ENCODE data around the gene JUND. TPM values are rescaled to one million over a fixed set of nuclear protein-coding genes. Genes with fewer than 3 reads are reported as not detected.
"Not testable (repeated sequence)": the region's sequence is repeated elsewhere in the genome, so short reads cannot be mapped to it uniquely, and the experiment has no call there.

Gene JUND
- total RNA-seq, result 129 to 181 TPM (median 176 TPM) in 3 replicates
- long read RNA-seq, transcript JUND-201 (1 exons, 1,863 nt), result major isoform, 822 of 823 reads
- long read RNA-seq, partial matches to known transcripts, result 0 of 823 reads
- long read RNA-seq, other reads (novel, unspliced or antisense), result 1 of 823 reads

DNA sequence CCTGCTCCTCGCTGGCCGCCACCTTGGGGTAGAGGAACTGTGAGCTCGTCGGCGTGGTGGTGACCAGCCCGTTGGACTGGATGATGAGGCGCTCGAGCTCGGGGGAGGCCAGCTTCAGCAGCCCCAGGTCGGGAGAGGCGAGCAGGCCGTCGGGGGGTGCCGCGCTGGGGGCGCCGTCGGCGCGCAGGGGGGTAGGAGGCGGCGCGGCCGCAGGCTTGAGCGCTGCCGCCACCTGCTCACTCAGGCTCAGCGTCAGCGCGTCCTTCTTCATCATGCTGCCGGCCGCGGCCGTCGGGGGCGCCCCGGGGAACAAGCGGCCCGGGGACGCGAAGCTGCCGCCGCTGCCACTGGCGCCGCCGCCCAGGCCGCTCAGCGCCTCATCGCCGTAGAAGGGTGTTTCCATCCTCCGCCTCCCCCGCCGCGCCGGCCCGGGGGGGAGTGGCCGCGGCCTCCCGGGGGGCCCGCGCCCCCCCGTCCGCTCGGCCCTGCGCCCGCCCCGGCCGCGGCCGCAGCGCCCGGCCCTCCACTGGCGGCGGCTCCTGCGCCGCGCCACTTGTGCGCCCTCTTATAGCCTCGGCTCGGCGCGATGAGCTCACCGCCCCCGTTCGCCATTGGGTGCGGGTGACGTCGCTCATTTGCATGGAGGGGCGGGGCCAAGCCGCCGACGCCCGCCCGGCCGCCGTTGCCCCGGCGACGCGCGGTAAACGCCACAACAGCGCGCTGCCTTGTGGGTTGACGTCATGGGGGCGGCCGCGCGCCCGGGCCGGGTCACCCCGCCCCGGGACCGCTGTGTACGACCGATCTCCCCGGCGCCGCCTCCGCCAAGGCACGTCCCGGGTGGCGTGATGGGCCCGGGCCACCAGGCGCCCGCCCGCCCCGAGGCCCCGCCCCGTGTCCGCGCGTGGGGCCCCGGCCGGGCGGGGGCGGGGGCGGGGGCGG lies at the start of gene JUND:
Gene JUND, minus strand, starts transcription at position 541 of the 939 bp plus-strand sequence. Its CDS starts 138 bp downstream, at position 403.
- Mint-ChIP-seq H3K4me1 (ENCODE audit: low read depth) (peaks cover 43% of the 10 kb centered on the region), H3K27ac (ENCODE audit: unreplicated experiment) (peak within 1 kb of the TSS; percentile 98), H3K27me3 (ENCODE audit: low read depth) (no peaks in the 10 kb centered on the region), H3K36me3 (ENCODE audit: low read depth) (peaks cover 15% of the 10 kb centered on the region), H3K4me3 (ENCODE audit: unreplicated experiment) (peak within 1 kb of the TSS; percentile 91), H3K9me3 (ENCODE audit: low read depth) (no peaks in the 10 kb centered on the region)
- TF ChIP-seq, protein P1, sequence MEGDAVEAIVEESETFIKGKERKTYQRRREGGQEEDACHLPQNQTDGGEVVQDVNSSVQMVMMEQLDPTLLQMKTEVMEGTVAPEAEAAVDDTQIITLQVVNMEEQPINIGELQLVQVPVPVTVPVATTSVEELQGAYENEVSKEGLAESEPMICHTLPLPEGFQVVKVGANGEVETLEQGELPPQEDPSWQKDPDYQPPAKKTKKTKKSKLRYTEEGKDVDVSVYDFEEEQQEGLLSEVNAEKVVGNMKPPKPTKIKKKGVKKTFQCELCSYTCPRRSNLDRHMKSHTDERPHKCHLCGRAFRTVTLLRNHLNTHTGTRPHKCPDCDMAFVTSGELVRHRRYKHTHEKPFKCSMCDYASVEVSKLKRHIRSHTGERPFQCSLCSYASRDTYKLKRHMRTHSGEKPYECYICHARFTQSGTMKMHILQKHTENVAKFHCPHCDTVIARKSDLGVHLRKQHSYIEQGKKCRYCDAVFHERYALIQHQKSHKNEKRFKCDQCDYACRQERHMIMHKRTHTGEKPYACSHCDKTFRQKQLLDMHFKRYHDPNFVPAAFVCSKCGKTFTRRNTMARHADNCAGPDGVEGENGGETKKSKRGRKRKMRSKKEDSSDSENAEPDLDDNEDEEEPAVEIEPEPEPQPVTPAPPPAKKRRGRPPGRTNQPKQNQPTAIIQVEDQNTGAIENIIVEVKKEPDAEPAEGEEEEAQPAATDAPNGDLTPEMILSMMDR (IDR thresholded peaks at IDR 0.05), result peak; percentile 43
- no peak for DNase-seq (ENCODE audit: low spot score)

DNA sequence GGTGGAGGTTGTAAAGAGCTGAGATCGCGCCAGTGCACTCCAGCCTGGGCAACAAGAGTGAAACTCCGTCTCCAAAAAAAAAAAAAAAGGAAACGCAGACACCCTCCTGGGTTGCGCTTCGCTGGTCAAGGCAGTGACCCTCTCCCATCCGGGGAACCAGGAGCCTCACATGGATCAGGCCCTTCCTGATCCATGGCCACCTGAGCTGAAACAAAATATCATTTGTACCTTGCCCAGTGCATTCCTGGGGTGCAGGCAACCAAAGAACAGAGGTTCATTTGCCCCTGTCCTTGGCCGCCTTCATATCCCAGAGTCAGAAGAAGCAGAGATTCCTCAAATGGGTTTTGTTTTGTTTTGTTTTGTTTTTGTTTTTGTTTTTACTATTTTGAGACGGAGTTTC lies 49.4 kb upstream of the JUND start:
- no peak for DNase-seq (ENCODE audit: low spot score)
- H3K4me3 Mint-ChIP-seq (ENCODE audit: unreplicated experiment), result no peak overlapping the region
- TF ChIP-seq, protein P1 (IDR thresholded peaks at IDR 0.05), result no peak
- no peaks in the 10 kb centered on the region for H3K27me3 Mint-ChIP-seq (ENCODE audit: low read depth)
- no peaks in the 10 kb centered on the region for H3K36me3 Mint-ChIP-seq (ENCODE audit: low read depth)
- peaks cover 14% of the 10 kb centered on the region for H3K4me1 Mint-ChIP-seq (ENCODE audit: low read depth)
- no peak overlapping the region for H3K27ac Mint-ChIP-seq (ENCODE audit: unreplicated experiment)
- no peaks in the 10 kb centered on the region for H3K9me3 Mint-ChIP-seq (ENCODE audit: low read depth)

DNA sequence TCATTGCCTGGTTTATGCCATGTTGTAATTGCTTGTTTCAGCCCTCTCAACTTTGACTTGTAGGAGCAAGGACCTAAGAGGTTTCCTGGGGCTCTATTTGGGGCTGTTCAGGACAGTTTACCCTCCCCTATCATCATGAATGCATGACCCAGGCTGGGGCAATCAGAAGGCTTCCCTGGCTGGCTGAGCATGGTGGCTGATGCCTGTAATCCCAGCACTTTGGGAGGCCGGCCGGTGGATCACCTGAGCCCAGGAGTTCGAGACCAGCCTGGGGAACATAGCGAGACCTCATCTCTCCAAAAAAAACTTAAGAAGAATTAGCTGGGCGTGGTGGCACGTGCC lies 47.6 kb upstream of the JUND start:
- Mint-ChIP-seq H3K36me3 (ENCODE audit: low read depth) (no peaks in the 10 kb centered on the region), H3K4me3 (ENCODE audit: unreplicated experiment) (peak overlapping the region; percentile 74), H3K9me3 (ENCODE audit: low read depth) (no peaks in the 10 kb centered on the region), H3K27me3 (ENCODE audit: low read depth) (no peaks in the 10 kb centered on the region), H3K27ac (ENCODE audit: unreplicated experiment) (peak overlapping the region; percentile 95), H3K4me1 (ENCODE audit: low read depth) (peaks cover 16% of the 10 kb centered on the region)
- no peak for DNase-seq (ENCODE audit: low spot score)
- TF ChIP-seq, protein P1 (IDR thresholded peaks at IDR 0.05), result no peak

DNA sequence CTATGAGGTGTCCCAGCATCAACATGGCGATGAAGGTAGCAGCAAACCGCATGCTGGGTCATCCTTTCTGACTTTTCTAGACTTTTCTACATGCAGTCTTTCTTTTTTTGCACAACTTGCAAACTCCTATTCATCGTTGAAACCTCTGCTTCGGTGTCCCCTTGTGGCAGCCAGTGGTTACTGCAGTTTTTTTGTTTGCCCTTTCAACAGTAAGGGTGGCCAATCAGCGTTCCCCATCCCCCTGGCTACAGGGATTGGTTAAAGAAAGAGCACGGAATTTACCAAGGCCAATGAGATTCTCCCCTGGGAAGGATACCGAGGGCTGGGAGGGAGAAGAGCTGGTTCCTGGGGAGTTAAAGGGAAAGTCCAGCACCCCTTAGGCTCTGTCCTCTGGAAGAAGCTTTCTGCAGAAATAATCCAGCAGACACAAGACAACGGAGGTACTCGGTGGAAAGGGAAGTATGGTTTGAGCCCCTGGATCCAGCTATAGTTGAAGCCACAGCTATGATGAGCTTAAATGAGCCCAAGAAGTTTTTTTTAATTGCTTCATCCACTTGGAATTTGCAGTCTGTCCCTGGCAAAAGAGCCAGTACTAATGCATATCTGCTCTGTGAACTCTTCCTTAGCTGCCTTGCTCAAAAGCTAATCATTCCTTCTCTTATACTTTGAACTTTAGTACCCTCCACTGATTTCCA lies 47.1 kb upstream of the JUND start:
- Mint-ChIP-seq H3K36me3 (ENCODE audit: low read depth) (no peaks in the 10 kb centered on the region), H3K4me1 (ENCODE audit: low read depth) (peaks cover 21% of the 10 kb centered on the region), H3K4me3 (ENCODE audit: unreplicated experiment) (peak overlapping the region; percentile 74), H3K27me3 (ENCODE audit: low read depth) (no peaks in the 10 kb centered on the region), H3K27ac (ENCODE audit: unreplicated experiment) (peak overlapping the region; percentile 95), H3K9me3 (ENCODE audit: low read depth) (no peaks in the 10 kb centered on the region)
- no peak for DNase-seq (ENCODE audit: low spot score)
- TF ChIP-seq, protein P1 (IDR thresholded peaks at IDR 0.05), result peak; percentile 87

DNA sequence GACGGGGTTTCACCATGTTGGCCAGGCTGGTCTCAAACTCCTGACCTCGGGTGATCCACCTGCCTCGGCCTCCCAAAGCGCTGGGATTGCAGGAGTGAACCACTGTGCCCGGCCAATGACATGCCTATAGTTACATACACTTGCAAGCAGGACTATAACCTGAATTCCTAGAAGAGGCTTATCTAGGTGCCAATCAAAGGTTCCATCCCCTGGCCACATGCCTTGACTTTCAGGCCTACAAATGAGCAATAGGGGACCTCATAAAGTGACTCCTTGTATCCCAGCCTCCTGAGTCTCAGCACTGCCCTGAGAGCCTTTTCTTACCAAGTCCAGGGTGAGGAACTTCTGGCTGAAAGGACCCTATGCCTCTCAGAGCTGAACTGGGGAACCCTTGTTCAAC lies 45.4 kb upstream of the JUND start:
- TF ChIP-seq, protein P1 (IDR thresholded peaks at IDR 0.05), result no peak
- Mint-ChIP-seq H3K4me3 (ENCODE audit: unreplicated experiment) (no peak overlapping the region), H3K27ac (ENCODE audit: unreplicated experiment) (no peak overlapping the region), H3K4me1 (ENCODE audit: low read depth) (peaks cover 33% of the 10 kb centered on the region), H3K9me3 (ENCODE audit: low read depth) (no peaks in the 10 kb centered on the region), H3K27me3 (ENCODE audit: low read depth) (no peaks in the 10 kb centered on the region), H3K36me3 (ENCODE audit: low read depth) (no peaks in the 10 kb centered on the region)
- no peak for DNase-seq (ENCODE audit: low spot score)

DNA sequence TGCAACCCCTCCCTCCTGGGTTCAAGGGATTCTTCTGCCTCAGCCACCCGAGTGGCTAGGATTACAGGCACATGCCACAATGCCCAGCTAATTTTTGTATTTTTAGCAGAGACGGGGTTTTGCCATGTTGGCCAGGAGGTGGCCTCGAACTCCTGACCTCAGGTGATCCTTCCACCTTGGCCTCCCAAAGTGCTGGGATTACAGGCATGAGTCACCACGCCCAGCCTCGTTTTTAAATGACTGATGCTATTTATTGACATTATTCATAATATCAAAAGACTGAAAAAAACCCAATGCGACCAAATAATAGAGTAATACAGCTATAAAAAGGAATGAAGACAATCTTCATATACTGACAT lies 42.9 kb upstream of the JUND start:
- H3K4me3 Mint-ChIP-seq (ENCODE audit: unreplicated experiment); H3K27me3 Mint-ChIP-seq (ENCODE audit: low read depth); H3K27ac Mint-ChIP-seq (ENCODE audit: unreplicated experiment); H3K9me3 Mint-ChIP-seq (ENCODE audit: low read depth); DNase-seq (ENCODE audit: low spot score); H3K36me3 Mint-ChIP-seq (ENCODE audit: low read depth): not testable (repeated sequence)
- peaks cover 35% of the 10 kb centered on the region for H3K4me1 Mint-ChIP-seq (ENCODE audit: low read depth)

Measured in chondrocyte (in vitro differentiated cells).